IMR-90 (cell line): Measurements from ENCODE around the gene SLC16A4.
"Not testable (repeated sequence)": the region's sequence is repeated elsewhere in the genome, so short reads cannot be mapped to it uniquely, and the experiment has no call there.

Experiments
- BHLHE40 ChIP-seq: fragments of 150-350 bp; IDR thresholded peaks from 2 replicates; pipeline ENCODE4 v1.6.1; 2016; ENCODE audit warnings: mild to moderate bottlenecking, low read depth, low read length
- CEBPB ChIP-seq: IDR thresholded peaks from 2 replicates; pipeline ENCODE4 v1.6.1; 2012; ENCODE audit warnings: low read depth, low read length, improper control_type of control experiment
- CHD1 ChIP-seq: IDR thresholded peaks from 2 replicates; pipeline ENCODE4 v1.6.1; 2012; ENCODE audit warnings: low read depth, low read length, improper control_type of control experiment
- CTCF ChIP-seq: conservative IDR thresholded peaks from 2 replicates; pipeline ENCODE4 v1.5.1; 2012; ENCODE audit warnings: mild to moderate bottlenecking, low read depth, low read length, improper control_type of control experiment
- ELK1 ChIP-seq: fragments of 150-350 bp; IDR thresholded peaks from 2 replicates; pipeline ENCODE4 v1.6.1; 2016; ENCODE audit warnings: low read depth, mild to moderate bottlenecking, low read length, moderate library complexity, borderline replicate concordance
- MAFK ChIP-seq: IDR thresholded peaks from 2 replicates; pipeline ENCODE4 v1.6.1; 2012; ENCODE audit warnings: low read depth, low read length, improper control_type of control experiment
- MAZ ChIP-seq: IDR thresholded peaks from 2 replicates; pipeline ENCODE4 v1.6.1; 2012; ENCODE audit warnings: low read depth, mild to moderate bottlenecking, low read length, improper control_type of control experiment, moderate library complexity, borderline replicate concordance
- MXI1 ChIP-seq: IDR thresholded peaks from 2 replicates; pipeline ENCODE4 v1.6.1; 2012; ENCODE audit warnings: low read depth, mild to moderate bottlenecking, low read length, moderate library complexity, borderline replicate concordance
- POLR2A ChIP-seq: IDR thresholded peaks from 2 replicates; pipeline ENCODE4 v1.6.1; 2012; ENCODE audit warnings: mild to moderate bottlenecking, low read depth, low read length
- RAD21 ChIP-seq: IDR thresholded peaks from 2 replicates; pipeline ENCODE4 v1.6.1; 2012; ENCODE audit warnings: low read length, improper control_type of control experiment
- RCOR1 ChIP-seq: IDR thresholded peaks from 2 replicates; pipeline ENCODE4 v1.6.1; 2012; ENCODE audit warnings: mild to moderate bottlenecking, low read length, improper control_type of control experiment; ENCODE audit not compliant: insufficient replicate concordance
- RFX5 ChIP-seq: IDR thresholded peaks from 2 replicates; pipeline ENCODE4 v1.8.0; 2012; ENCODE audit warnings: low read depth, mild to moderate bottlenecking, low read length, moderate library complexity
- USF2 ChIP-seq: fragments of 150-350 bp; IDR thresholded peaks from 2 replicates; pipeline ENCODE4 v1.6.1; 2017; ENCODE audit warnings: mild to moderate bottlenecking, antibody characterized with exemption, low read length, low read depth

GRCh38 chr1:110396259-110396958 is 5.6 kb upstream of the SLC16A4 start:
- TF ChIP-seq POLR2A, CTCF, MAZ, MXI1, RFX5, CEBPB, RCOR1, MAFK, RAD21, ELK1, BHLHE40, USF2, CHD1: not testable (repeated sequence)
